GM12878 (cell line): ENCODE results near the gene MGA. TPM values are rescaled to one million over a fixed set of nuclear protein-coding genes. Genes with fewer than 3 reads are reported as not detected.

Experiments
- ATAC-seq: fragments of 200-7000 bp; cut with Tn5 transposase; 3 replicates; pipeline ENCODE4 v1.9.1; 2020; ENCODE audit warnings: mild to moderate bottlenecking, moderate library complexity
- BruUV-seq: library from RNA; stranded (reverse); fragments of 400-500 nt; replicated peaks from 2 replicates; lab custom pipeline; 2021; lab: Mats Ljungman, UMichigan
- CTCF ChIA-PET: fragments of 300-600 bp; sonication (Branson Sonifier 250); formaldehyde crosslinking; extraction: SDS; loops from one replicate; lab custom pipeline; 2021; ENCODE audit warnings: inconsistent platforms; lab: Yijun Ruan, JAX
- POLR2A ChIA-PET: fragments of 350-600 bp; formaldehyde crosslinking; extraction: SDS; loops from one replicate; lab custom pipeline; 2021; ENCODE audit warnings: inconsistent platforms; lab: Charles Lee
- RAD21 ChIA-PET: fragments of 300-600 bp; sonication (Branson Sonifier 250); formaldehyde crosslinking; loops from one replicate; lab custom pipeline; 2023; ENCODE audit warnings: antibody characterized with exemption; ENCODE audit not compliant: unreplicated experiment; lab: Charles Lee
- SMC1A ChIA-PET: fragments of 300-600 bp; sonication (Branson Sonifier 250); formaldehyde crosslinking; loops from one replicate; lab custom pipeline; 2023; ENCODE audit not compliant: unreplicated experiment, uncharacterized antibody; lab: Charles Lee
- DNase-seq: peaks from one replicate; pipeline ENCODE4 v3.0.0-alpha.2; 2011; ENCODE audit warnings: low read depth, low spot score
- FAIRE-seq: peaks from 3 replicates; lab custom pipeline; 2011; peaks lifted over from hg19 to GRCh38; lab: Jason Lieb, UNC
- H2AFZ ChIP-seq: 2 replicates; pipeline ENCODE4 v1.6.0; 2011; ENCODE audit warnings: low read depth, low read length, control low read depth; ENCODE audit not compliant: control insufficient read depth
- H3K27ac ChIP-seq: 2 replicates; pipeline ENCODE4 v1.5.1; 2011; ENCODE audit warnings: control low read depth; ENCODE audit not compliant: control insufficient read depth, insufficient read depth
- H3K27me3 ChIP-seq, 2 experiments: replicated peaks in 1 of 2; 2 replicates each; pipeline versions ENCODE4 v1.6.0 to v1.6.1; 2011; ENCODE audit warnings: low read length in 1 of 2; ENCODE audit not compliant: control insufficient read depth in 2 of 2, insufficient read depth in 2 of 2
- H3K36me3 ChIP-seq, 2 experiments: 2 replicates each; pipeline ENCODE4 v1.5.1; 2011; ENCODE audit warnings: low read length in 1 of 2; ENCODE audit not compliant: control insufficient read depth in 2 of 2, insufficient read depth in 2 of 2
- H3K4me1 ChIP-seq: 2 replicates; pipeline ENCODE4 v1.6.1; 2011; ENCODE audit warnings: mild to moderate bottlenecking, low read length, moderate library complexity, mixed read lengths; ENCODE audit not compliant: control insufficient read depth, insufficient read depth
- H3K4me2 ChIP-seq: 2 replicates; pipeline ENCODE4 v1.6.0; 2011; ENCODE audit warnings: control low read depth; ENCODE audit not compliant: control insufficient read depth, insufficient read depth
- H3K4me3 ChIP-seq: fragments of 200-600 bp; sonication (generic); 2 replicates; pipeline ENCODE4 v1.5.1; 2016
- H3K79me2 ChIP-seq: 2 replicates; pipeline ENCODE4 v1.6.0; 2011; ENCODE audit warnings: low read length; ENCODE audit not compliant: control insufficient read depth, insufficient read depth
- H3K9ac ChIP-seq: 2 replicates; pipeline ENCODE4 v1.8.0; 2011; ENCODE audit warnings: low read length, control low read depth, mixed read lengths; ENCODE audit not compliant: control insufficient read depth, insufficient read depth
- H3K9me3 ChIP-seq: replicated peaks from 3 replicates; pipeline ENCODE4 v1.5.1; 2011; ENCODE audit warnings: mild to moderate bottlenecking, low read length; ENCODE audit not compliant: control insufficient read depth, insufficient read depth
- H4K20me1 ChIP-seq: 2 replicates; pipeline ENCODE4 v1.6.0; 2011; ENCODE audit not compliant: control insufficient read depth, insufficient read depth
- ETV6 ChIP-seq, 2 experiments: fragments of 450-650 bp in 1 of 2; IDR thresholded peaks in 1 of 2; conservative IDR thresholded peaks in 1 of 2; 2 replicates each; pipeline ENCODE4 v1.6.1; 2014; ENCODE audit warnings: antibody characterized with exemption in 1 of 2, borderline replicate concordance in 1 of 2, low read depth in 1 of 2, mild to moderate bottlenecking in 1 of 2, moderate library complexity in 1 of 2
- IRF4 ChIP-seq: IDR thresholded peaks from 2 replicates; pipeline ENCODE4 v1.6.1; 2011; ENCODE audit warnings: low read depth, low read length
- KDM1A ChIP-seq: fragments of 200-600 bp; sonication (generic); IDR thresholded peaks from 2 replicates; pipeline ENCODE4 v1.6.1; 2016; ENCODE audit warnings: borderline replicate concordance
- WGBS: methylation state at CpG from one replicate; pipeline ENCODE4 v1.1.6; 2016; ENCODE audit warnings: low lambda C conversion rate; ENCODE audit not compliant: insufficient replicate concordance, insufficient coverage; ENCODE audit errors: missing lambda C conversion rate; 5-methylcytosine and 5-hydroxymethylcytosine counted together
- in situ Hi-C: fragments of 300-500 bp; cut with MboI; formaldehyde crosslinking; loops from 9 replicates; pipeline ENCODE4 v1.14.3; 2018; ENCODE audit warnings: mixed read lengths
- intact Hi-C: fragments of 100-400 bp; cut with micrococcal nuclease; formaldehyde crosslinking; loops from one replicate; pipeline ENCODE4 v1.14.2; 2022; ENCODE audit not compliant: unreplicated experiment
- polyA plus RNA-seq, 11 experiments: library from polyadenylated mRNA; depleted of rRNA in 4 of 11; unstranded in 6 of 11; stranded (reverse) in 5 of 11; fragments of >200 nt; fragmentation: Nextera tagmentation in 4 of 11; fragmentation: Illumina TruSeq in 1 of 11; extraction: Ambion mirVana in 4 of 11; extraction: Trizol in 1 of 11; gene quantifications; 1 replicate in 1 of 11; 2 replicates in 10 of 11; pipeline versions ENCODE4 v1.2.1 to v1.2.3, GENCODE V29; 2011 to 2016; ENCODE audit warnings: inconsistent platforms in 2 of 11, missing spikeins in 2 of 11, low read depth in 1 of 11
- total RNA-seq, 4 experiments: library from RNA; depleted of rRNA in 3 of 4; stranded (reverse); fragments of >200 nt in 3 of 4; fragmentation: Illumina TruSeq in 1 of 4; extraction: Trizol in 1 of 4; gene quantifications; 2 replicates each; pipeline versions ENCODE4 v1.2.1 to v1.2.3, GENCODE V29; 2013 to 2021
- TF ChIP-seq, protein P1 (sequence below): IDR thresholded peaks from 2 replicates; pipeline ENCODE4 v1.6.1; 2011; ENCODE audit warnings: borderline replicate concordance, low read depth, mild to moderate bottlenecking, moderate library complexity, low read length; ENCODE audit not compliant: insufficient read depth, poor library complexity, severe bottlenecking
- TF ChIP-seq, protein P2 (sequence below), 3 experiments: IDR thresholded peaks in 2 of 3; conservative IDR thresholded peaks in 1 of 3; 2 replicates each; pipeline ENCODE4 v1.5.1; 2011; ENCODE audit warnings: low read depth in 3 of 3, low read length in 3 of 3, mild to moderate bottlenecking in 3 of 3, control low read depth in 2 of 3, moderate library complexity in 2 of 3, inconsistent platforms in 1 of 3, mixed read lengths in 1 of 3; ENCODE audit not compliant: control insufficient read depth in 2 of 3, insufficient read depth in 1 of 3; ENCODE audit errors: extremely low read depth in 1 of 3

The MGA gene
- total and polyA plus RNA-seq, 10 of the 15 experiments (the other 5 are each of a cell fraction or from before 2014, with no cell fraction given) = 2.6 to 29.6 (median 17.0) TPM

GRCh38 chr15:41691471-41691870 lies 31.3 kb downstream of the MGA start:
- Histone ChIP-seq H3K79me2 (peaks cover 71% of the 10 kb centered on the region), H3K4me1 (peaks cover 10% of the 10 kb centered on the region; the same call in 1 of the 2 replicates), H3K9ac (no peak overlapping the region), H3K9me3 (no peaks in the 10 kb centered on the region), H2AFZ (no peak overlapping the region), H3K27ac (no peak overlapping the region), H4K20me1 (no peaks in the 10 kb centered on the region), H3K27me3 (no peaks in the 10 kb centered on the region), H3K36me3 (peaks cover 0 to 2% of the 10 kb centered on the region in 2 experiments; a peak in 2 of 4 replicates), H3K4me3 (no peak overlapping the region), H3K4me2 (no peak overlapping the region)
- no peak for DNase-seq
- ChIA-PET SMC1A (interaction anchor here (1.2 to 1.8 kb wide), 2 partner anchors 23 to 27 kb away, joined by 5 to 6 read pairs; no protein-coding TSS in a partner anchor), POLR2A (interaction anchor here (1.6 kb wide), 1 partner anchor 199 kb away, joined by 13 read pairs; no protein-coding TSS in a partner anchor), RAD21 (interaction anchor here (0.7 to 1.4 kb wide), 2 partner anchors 88 to 226 kb away, joined by 3 read pairs; no protein-coding TSS in a partner anchor), CTCF (interaction anchor here (1.3 kb wide), 1 partner anchor 18 kb away, joined by 3 read pairs; no protein-coding TSS in a partner anchor)
- in situ Hi-C loops (no loop called here), intact Hi-C loops (loop anchor here (10.0 kb wide), 2 partner anchors 123 to 227 kb away; no protein-coding TSS in a partner anchor)
- BruUV-seq = no TSS peak
- TF ChIP-seq, protein P1, sequence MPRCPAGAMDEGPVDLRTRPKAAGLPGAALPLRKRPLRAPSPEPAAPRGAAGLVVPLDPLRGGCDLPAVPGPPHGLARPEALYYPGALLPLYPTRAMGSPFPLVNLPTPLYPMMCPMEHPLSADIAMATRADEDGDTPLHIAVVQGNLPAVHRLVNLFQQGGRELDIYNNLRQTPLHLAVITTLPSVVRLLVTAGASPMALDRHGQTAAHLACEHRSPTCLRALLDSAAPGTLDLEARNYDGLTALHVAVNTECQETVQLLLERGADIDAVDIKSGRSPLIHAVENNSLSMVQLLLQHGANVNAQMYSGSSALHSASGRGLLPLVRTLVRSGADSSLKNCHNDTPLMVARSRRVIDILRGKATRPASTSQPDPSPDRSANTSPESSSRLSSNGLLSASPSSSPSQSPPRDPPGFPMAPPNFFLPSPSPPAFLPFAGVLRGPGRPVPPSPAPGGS = no peak
- TF ChIP-seq KDM1A (no peak), ETV6 (conservative IDR thresholded peaks at IDR 0.05 in 1 of 2, IDR thresholded peaks at IDR 0.05 in 1 of 2; ENCODE audit: borderline replicate concordance in 1 of 2, low read depth in 1 of 2) (no peak), IRF4 (no peak)
- TF ChIP-seq, protein P2, sequence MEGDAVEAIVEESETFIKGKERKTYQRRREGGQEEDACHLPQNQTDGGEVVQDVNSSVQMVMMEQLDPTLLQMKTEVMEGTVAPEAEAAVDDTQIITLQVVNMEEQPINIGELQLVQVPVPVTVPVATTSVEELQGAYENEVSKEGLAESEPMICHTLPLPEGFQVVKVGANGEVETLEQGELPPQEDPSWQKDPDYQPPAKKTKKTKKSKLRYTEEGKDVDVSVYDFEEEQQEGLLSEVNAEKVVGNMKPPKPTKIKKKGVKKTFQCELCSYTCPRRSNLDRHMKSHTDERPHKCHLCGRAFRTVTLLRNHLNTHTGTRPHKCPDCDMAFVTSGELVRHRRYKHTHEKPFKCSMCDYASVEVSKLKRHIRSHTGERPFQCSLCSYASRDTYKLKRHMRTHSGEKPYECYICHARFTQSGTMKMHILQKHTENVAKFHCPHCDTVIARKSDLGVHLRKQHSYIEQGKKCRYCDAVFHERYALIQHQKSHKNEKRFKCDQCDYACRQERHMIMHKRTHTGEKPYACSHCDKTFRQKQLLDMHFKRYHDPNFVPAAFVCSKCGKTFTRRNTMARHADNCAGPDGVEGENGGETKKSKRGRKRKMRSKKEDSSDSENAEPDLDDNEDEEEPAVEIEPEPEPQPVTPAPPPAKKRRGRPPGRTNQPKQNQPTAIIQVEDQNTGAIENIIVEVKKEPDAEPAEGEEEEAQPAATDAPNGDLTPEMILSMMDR (IDR thresholded peaks at IDR 0.05 in 2 of 3, conservative IDR thresholded peaks at IDR 0.05 in 1 of 3; ENCODE audit: control insufficient read depth in 2 of 3, extremely low read depth in 1 of 3, insufficient read depth in 1 of 3, low read depth in 3 of 3, low read length in 3 of 3) = no peak
- WGBS = 58% methylated on average over 2 of the region's 2 CpGs
- FAIRE-seq = no peak
- ATAC-seq = peak; percentile 43
